GOT3 (cell line): ENCODE data around the gene USP49.
"Not testable (repeated sequence)": the region's sequence is repeated elsewhere in the genome, so short reads cannot be mapped to it uniquely, and the experiment has no call there.

Source experiments
- DNase-seq: peaks from one replicate; lab custom pipeline; 2025; ENCODE audit warnings: mixed read lengths; lab: John Stamatoyannopoulos, UW

USP49 gene

DNA sequence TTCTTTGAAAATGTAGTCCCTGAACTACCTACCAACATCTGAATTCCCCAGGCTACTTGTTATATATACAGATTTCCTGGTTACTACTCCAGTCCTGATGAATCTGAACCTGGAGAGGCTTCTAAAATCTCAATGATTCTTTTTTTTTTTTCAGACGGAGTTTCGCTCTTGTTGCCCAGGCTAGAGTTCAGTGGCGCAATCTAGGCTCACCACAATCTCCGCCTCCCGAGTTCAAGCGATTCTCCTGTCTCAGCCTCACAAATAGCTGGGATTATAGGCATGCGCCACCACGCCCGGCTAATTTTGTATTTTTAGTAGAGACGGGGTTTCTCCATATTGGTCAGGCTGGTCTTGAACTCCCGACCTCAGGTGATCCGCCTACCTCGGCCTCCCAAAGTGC, 83.2 kb downstream of the USP49 start:
- not testable (repeated sequence) for DNase-seq

DNA sequence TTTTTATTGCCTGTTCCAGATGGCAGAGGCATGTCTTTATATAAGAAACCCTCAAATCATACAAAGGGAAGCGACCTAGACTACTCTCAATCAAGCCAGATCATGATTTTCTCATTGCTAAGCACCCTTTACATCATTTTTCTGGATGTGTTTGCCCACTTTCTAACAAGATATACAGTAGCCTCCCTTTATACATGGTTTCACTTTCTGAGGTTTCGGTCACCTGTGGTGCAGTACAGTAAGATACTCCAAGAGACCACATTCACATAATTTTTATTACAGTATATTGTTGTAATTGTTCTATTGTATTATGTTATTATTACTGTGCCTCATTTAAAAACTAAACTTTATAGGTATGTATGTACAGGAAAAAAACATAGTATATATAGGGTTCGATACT, 84.1 kb downstream of the USP49 start:
- DNase-seq: no peak

DNA sequence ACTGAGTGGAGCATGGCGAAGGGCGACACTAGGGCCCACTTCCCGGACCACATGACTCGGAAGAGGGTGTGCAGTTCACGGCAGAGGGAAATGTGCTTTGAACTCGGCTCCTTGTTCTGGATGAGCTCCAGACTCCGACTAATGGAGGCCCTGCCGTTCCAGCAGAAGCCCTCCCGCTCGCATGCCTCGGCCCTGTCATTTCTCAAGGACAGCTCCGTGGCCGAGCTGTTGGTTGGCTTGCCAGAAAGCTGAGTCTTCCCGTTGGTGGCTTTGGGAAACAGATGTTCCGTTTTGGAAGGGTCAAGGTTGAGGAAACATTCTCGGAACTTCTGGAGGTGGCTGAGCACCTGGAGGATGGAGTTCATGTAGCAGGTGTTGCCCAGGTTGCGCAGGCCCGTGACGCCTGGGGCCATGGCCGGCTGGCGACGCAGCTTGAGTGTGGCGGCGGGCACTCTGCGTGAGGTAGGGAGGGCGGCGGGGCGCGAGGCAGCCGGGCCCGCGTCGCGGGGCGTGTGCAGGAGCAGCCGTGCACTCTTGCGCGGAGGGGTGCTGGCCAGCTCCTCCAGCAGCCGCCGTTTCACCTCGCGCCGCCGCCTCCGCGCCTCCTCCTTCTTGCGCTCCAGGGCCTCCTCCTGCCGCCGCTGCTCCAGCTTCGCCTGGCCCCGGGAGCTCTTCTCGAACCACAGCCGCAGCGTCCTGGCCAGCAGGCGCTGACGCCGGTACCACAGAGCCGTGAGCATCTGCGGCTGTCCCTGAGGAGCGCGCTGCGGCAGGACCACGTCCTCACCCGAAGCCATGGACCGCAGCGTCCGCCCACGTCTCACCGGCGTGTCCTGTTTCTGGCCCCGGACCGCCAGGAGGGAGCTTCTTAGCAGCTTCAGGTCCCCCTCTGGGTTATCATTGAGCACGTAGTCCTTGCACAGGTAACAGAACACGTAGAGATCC, 89.1 kb downstream of the USP49 start:
- DNase-seq: no peak

DNA sequence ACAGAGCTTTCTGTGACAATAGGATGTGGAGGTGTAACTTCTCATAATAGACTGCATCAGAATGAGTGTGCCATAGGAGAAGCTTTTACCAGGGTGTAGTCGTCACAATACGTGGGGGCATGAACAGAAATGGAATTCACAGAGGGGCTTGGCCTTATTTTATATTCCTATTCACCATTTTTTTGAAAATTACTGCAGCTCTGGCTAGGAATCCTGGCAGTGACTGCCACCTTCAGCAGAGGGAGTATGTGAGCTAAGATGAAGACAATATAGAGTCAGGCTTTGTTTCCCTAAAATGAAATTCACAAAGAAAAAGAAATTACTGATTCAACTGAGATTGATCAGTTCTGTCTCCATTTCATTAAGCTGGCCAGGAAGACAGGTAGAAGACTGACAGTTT, 93.8 kb downstream of the USP49 start:
- no peak for DNase-seq

DNA sequence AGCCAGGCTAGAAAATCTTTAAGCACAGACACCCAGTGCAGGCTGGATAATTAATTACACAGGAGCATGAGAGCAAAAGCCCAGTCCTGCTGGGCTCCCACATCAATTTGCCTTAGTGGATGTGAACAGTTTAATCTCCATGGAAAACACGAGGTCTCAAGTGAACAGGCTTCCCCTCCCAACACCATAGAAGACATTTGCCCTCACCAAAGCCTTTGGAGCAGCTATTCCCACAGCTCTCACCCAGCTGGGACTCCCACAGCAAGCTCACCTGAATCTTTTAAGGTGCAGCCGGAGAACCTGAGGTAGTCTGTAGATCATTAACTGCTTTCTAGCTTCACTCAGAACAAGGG, 95.6 kb downstream of the USP49 start:
- DNase-seq: no peak

DNA sequence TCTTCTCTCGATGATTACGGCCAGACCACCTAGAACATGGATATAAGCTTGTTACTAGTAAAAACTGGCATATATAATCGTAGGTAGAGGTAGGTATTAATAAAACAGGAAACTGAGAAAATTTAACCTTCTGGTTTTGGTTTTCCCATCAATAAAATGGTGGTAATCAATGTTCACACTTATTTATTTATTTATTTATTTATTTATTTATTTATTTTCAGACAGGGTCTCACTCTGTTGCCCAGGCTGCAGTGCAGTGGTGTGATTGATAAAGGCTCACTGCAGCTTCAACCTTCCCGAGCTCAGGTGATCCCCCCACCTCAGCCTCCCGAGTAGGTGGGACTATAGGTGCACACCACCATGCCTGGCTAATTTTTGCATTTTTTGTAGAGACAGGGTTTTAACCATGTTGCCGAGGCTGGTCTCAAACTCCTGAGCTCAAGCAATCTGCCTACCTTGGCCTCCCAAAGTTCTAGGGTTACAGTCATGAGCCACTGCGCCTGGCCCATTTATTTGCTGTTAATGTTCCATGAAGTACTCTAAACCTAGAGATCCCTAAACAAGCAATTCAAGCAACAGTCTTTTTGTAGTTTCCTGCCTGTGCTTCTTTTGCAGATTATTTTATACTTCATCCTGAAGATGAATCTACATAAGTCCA, 96.1 kb downstream of the USP49 start:
- DNase-seq: no peak

DNA sequence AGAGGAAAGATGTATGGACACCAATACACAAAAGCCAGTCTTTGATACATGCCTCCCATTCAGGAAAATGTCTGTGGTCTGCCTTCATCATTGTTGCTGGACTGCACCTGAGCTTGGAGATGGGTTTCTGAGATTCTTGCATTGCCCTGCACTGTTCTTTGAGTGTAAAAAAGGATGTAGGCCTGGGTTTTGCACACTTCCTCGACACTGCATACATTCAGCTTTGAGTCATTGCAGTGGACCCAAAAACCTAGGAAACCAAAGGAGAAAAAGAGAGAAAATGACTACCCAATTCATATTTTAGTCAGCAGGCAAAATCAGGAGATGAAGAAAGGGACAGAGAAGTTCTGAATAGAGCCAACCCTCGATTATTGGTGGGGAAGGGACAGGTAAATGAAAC, 98.7 kb downstream of the USP49 start:
- DNase-seq: no peak

DNA sequence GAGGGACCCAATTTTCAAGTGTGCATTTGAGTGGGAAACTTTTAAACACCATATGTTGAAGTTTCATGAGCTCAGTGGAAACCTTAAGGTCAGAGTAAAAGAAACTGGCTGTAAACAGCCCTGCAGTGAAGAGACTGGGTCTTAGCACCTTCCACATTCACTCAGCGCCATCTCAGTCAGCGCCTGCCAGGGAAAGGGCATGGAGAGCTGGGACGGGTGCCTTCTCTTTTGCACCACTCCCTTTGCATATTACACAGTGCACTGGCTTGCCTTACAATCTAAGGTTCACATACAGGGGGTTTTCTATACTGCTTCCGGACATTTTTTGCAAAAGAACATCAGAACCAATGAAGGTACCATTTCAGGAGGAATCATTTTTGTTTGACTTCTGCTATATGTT, 103.2 kb downstream of the USP49 start:
- no peak for DNase-seq

DNA sequence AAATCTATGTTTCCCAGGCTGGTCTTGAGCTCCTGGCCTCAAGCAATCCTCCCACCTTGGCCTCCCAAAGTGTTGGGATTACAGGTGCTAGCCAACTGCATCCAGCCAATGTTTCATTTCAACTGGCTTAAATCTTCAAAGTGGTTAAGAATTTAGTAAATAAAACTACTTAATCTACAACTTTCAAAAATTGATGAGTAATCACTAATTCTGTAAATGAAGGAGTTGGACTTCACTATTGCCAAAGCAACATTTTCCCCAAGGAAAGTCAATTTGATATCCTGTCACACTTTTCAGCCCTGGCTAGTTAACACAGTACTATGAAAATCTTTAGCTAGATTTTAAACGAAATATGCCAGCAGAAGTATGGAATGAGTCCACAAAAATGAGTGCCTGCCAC, 103.9 kb downstream of the USP49 start:
- DNase-seq: no peak

DNA sequence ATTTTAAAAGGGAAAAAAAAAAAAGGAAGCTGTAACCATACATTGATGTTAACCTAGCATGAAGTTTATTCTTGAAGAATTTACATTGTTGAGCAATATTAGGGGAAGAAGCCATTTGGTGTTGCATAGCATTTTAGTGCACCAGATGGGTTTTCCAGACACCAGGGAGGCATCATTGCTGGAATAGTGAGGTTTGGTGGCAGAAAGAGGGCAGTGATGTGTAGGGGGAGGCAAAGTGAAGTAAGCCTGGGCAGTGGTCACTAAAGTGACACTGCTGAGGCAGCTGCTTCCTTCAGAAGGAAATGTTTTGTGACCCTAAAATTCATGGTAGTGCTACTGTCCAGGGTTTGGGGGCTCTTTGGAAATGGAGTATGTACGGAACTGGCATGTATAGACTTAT, 105.1 kb downstream of the USP49 start:
- no peak for DNase-seq

DNA sequence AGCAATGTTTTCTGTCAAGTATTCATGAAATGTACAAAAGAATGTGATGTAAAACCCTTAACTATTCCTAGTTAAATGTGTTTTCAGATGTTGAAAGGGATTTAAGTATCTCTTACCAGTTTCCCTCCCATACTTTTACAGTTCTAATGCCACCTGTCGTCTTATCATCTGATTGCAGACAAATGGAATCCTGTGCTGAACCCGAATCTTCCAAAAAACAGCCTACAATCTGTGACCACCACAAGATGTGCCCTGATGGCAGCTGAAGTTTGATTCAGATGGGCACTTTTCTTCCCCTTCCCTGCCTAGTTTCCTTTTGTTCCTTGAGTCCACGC, 105.8 kb downstream of the USP49 start:
- no peak for DNase-seq

DNA sequence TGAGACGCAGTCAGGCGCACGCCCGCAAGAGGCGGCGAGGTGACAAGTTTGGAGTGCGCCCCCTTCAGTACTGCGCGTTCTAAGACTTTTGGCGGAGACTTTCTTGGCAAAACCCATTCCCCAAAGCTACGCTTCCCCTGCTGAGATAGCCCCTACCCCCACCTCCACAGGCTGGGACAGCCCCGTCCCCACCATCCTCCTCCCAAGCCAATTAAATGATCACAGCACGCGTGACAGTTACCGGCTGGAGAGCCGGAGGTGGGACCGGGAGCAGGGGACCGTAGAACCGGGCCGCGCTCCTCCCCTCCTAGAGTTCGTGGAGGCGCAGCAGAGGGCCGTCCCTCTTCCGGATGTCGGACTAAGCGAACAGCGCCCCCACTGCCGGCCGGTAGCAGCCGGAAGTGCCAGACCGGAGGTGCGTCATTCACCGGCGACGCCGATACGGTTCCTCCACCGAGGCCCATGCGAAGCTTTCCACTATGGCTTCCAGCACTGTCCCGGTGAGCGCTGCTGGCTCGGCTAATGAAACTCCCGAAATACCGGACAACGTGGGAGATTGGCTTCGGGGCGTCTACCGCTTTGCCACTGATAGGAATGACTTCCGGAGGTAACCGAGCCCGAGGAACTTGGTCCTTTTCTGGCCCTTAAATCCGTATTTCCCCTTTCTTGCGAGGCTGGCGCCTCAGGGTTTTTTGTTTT, 107.8 kb downstream of the USP49 start, which contains the start of gene TOMM6:
Gene TOMM6, plus strand, starts transcription at position 476 of the 699 bp plus-strand sequence. Its CDS starts 4 bp downstream, at position 480.
- DNase-seq: peak; percentile 75

DNA sequence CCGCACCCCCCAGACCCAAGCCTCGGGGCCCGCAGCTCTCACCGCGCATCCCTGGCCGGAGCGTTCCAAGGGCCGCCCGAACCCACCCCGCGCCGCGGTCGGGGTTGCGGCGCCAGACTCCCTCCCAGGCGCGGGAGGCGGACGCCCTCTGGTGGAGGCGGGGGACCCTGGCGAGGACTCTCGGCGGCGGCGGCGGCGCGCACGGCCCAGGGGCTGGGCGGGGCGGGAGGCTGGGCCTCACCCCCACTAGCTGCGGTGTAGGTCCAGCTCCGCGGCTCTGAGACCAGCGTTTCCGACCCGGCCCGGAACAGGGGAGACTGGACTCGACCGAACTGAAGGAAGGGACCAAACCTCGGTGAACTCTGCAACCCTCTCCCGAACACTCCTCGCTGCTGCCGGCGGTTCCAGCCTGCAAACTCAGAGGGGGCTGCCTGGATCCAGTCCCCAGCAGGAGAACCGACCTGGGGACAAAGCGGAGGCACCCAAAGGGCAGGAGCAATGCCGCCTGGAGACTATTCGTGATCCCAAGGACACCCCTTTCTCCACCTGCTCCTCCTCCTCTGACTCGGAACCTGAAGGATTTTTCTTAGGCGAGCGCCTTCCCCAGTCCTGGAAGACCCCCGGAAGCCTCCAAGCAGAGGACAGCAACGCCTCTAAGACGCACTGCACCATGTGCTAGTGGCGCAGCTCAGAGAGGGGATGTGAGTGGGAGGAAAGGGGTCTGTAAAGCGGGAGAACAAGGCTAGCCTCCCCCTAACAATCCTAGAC, 108.5 kb downstream of the USP49 start:
- peak; percentile 44 for DNase-seq

DNA sequence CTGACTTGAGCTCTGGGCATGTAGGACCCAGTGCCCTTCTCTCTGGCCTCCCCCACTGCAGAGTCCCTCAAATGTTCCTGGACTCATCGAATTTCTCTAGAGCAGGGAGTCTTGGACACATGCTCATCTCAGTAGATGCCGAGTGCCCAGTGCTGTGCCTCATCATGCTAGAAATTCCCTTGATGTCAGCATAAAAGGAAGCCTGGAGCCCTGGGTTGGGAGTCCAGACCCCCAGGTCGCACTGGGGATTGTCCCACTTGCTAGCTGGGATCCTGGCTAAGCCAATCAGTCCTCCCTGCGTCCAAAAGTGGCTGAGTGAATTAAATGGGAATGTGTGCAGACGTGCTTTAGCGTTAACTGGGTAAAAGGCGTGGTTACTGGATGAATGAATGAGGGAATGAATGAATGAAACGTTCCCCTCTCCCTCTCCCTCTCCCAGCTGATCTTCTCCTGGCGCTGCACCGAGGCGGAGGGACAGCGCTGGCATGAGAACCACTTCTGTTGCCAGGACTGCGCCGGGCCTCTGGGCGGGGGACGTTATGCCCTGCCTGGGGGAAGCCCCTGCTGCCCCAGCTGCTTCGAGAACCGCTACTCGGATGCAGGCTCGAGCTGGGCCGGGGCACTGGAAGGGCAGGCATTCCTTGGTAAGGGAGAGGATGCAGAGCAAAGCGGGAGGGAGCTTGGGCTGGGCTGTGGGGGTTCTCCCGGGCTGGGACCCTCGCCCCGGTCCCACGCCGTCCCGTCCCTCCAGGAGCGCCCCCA, 109.3 kb downstream of the USP49 start:
- no peak for DNase-seq

DNA sequence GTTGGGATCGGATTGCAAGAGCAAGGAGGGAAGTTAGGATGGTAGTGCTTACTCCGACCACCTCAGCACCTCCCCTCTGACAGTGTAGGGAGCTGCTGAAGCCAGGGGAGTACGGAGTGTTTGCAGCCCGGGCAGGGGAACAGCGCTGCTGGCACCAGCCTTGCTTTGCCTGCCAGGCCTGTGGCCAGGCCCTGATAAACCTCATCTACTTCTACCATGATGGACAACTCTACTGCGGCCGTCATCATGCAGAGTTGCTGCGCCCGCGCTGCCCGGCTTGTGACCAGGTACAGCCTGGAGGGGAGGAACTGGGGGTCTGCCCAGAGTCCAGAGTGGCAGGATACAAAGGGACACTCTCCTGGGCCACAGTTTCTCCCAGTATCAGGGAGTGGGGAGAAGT, 109.9 kb downstream of the USP49 start:
- DNase-seq: no peak

DNA sequence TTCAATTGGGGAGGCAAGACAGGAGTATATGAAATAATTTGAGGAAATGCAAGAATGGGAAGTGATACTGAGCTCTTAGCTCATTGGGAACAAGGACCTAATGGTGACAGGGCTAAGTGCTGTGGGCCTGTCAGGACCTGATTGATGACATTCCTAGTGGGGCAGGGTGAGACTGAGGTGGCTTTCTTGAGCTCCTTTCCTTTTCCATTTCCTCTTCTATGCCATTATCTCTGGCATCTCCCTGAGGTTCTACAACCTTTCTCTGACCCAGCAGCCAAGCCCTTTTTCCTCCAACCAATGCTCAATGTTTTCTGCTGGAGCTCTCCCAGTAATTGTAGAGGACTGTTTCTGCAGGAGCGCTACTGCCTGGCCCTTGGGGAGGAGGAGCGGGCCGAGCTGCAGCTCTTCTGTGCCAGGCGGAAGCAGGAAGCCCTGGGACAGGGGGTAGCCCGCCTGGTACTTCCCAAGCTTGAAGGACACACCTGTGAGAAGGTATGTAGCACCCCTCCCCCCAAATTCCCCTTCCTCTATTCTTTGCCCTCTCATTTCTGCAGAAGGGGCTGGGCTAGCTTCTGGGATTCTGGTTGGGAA, 110.5 kb downstream of the USP49 start:
- DNase-seq: no peak

DNA sequence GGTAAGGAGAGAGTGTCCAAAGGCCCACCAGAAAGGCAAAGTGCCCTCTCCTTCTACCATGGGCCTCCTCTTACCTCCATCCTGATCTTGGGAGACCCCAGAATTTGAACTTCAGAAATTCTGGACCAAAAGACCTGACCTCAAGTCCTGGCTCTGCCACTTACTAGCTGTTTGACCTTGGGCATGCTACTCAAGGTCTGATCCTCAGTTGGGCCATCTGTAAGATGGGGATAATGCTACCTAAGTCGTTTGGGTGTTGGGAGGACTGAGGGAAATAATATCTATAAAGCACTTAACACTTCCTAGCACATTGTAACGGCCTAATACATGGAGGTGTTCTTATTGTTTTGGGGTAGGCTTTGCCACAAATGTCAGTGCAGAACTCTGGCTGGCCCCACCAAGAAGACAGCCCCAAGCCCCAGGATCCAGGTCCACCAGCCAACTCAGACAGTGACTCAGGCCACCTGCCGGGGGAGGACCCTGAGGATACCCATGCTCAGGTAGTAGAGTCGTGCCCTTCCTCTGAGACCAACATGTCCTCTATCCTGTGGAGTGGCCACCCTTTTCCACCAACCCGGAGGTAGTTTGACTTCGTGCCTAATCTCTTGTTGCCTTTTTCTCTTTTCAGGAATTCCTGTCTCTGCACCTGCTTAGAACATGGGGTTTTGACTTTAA, 111.9 kb downstream of the USP49 start:
- DNase-seq: no peak

DNA sequence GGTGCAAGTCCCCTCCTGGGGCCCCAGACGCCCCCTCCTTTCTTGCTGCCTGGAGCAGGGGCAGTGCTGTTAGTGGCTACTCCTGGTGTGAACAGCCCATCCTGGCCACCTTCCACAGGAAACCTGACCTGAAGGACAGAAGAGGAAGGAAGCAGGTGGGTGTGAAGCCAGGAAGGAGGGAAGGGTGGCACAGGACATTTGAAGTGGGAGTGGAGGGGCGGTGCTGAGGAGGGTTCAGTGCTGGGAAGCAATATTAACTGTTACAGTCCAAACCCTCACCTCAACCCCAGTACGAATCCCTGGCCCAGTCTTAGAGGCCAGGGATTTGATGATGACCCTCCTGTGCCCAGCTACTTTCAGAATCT, 113.8 kb downstream of the USP49 start:
- no peak for DNase-seq

DNA sequence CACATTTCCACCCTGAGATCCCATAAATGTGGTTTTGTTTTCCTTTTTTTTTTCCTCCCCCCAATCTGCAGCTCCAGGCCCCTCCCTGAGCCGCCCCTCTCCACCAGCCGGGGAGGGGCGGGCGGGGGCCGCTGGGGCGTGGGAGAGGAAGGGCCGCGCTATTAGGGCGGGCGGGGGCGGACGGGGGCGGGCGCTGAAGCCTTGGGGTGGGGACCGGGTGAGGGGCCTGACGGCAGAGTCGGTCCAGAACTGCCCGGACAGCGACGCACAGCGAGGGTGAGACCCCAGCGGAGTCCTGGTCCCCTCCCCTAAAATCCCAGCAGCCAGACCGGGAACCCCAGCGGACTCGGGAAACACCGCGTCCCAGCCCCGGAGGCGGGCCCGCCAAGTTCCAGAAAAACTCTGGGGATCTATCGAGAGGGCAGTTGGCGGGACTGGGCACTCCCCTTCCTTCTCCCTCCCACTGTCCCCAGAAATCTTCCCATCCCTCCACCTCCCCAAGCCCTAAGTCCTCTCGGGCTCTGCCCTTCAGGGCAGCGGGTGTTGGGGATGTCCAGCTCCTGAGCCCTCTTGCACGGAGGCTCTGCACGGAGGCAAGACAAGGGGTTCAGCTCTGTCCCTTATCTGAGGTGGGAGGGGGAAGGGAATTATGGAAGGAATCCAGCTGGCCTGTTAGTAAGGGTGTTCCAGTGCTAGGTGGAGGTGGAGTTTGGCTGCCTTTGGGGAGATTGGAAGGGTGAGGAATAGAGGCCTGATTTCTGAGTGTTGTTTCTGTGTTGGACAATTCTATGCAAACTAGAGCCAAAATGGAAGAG, 114.4 kb downstream of the USP49 start, which contains the start of gene PRICKLE4:
Gene PRICKLE4, plus strand, starts transcription at position 232 of the 815 bp plus-strand sequence. CDS start 2,692 bp downstream, outside the sequence.
- no peak for DNase-seq
